Measurements from ENCODE around the gene FAM107B.
A peak's percentile ranks its signal among the peaks of the same experiment; 100 is the strongest.

FAM107B gene

GRCh38 chr10:14698111-14698828 is 76.4 kb downstream of the FAM107B start:
- no peak overlapping the region for H3K4me3 ChIP-seq (replicated peaks; ENCODE audit: low read depth, low read length)
- peak; percentile 88 for DNase-seq (ENCODE audit: extremely low read depth, low read depth)
- TF ChIP-seq CTCF (IDR thresholded peaks at IDR 0.05; ENCODE audit: low read depth, low read length, missing control alignments): no peak

- no peak overlapping the region for H3K4me3 ChIP-seq (replicated peaks; ENCODE audit: low read depth, low read length)
- DNase-seq (ENCODE audit: extremely low read depth, low read depth): no peak
- no peak for TF ChIP-seq CTCF (IDR thresholded peaks at IDR 0.05; ENCODE audit: low read depth, low read length, missing control alignments)
Observed at GRCh38 chr10:14697281-14697680, 77.4 kb downstream of the FAM107B start.

- H3K4me3 ChIP-seq (replicated peaks; ENCODE audit: low read depth, low read length): no peak overlapping the region
- DNase-seq (ENCODE audit: extremely low read depth, low read depth): no peak
- TF ChIP-seq CTCF (IDR thresholded peaks at IDR 0.05; ENCODE audit: low read depth, low read length, missing control alignments): no peak
Observed at GRCh38 chr10:14696821-14697220, 77.9 kb downstream of the FAM107B start.

GRCh38 chr10:14695847-14696480 is 78.7 kb downstream of the FAM107B start:
- no peak overlapping the region for H3K4me3 ChIP-seq (replicated peaks; ENCODE audit: low read depth, low read length)
- TF ChIP-seq CTCF (IDR thresholded peaks at IDR 0.05; ENCODE audit: low read depth, low read length, missing control alignments): no peak
- DNase-seq (ENCODE audit: extremely low read depth, low read depth): no peak

GRCh38 chr10:14693891-14694290 is 80.8 kb downstream of the FAM107B start:
- no peak for TF ChIP-seq CTCF (IDR thresholded peaks at IDR 0.05; ENCODE audit: low read depth, low read length, missing control alignments)
- DNase-seq (ENCODE audit: extremely low read depth, low read depth): no peak
- H3K4me3 ChIP-seq (replicated peaks; ENCODE audit: low read depth, low read length): no peak overlapping the region

- TF ChIP-seq CTCF (IDR thresholded peaks at IDR 0.05; ENCODE audit: low read depth, low read length, missing control alignments): no peak
- no peak overlapping the region for H3K4me3 ChIP-seq (replicated peaks; ENCODE audit: low read depth, low read length)
- DNase-seq (ENCODE audit: extremely low read depth, low read depth): no peak
Observed at GRCh38 chr10:14692344-14693076, 82.2 kb downstream of the FAM107B start.

Data from HFF-Myc (cell line).